ENCODE results near the gene PRKAA1.

DNA sequence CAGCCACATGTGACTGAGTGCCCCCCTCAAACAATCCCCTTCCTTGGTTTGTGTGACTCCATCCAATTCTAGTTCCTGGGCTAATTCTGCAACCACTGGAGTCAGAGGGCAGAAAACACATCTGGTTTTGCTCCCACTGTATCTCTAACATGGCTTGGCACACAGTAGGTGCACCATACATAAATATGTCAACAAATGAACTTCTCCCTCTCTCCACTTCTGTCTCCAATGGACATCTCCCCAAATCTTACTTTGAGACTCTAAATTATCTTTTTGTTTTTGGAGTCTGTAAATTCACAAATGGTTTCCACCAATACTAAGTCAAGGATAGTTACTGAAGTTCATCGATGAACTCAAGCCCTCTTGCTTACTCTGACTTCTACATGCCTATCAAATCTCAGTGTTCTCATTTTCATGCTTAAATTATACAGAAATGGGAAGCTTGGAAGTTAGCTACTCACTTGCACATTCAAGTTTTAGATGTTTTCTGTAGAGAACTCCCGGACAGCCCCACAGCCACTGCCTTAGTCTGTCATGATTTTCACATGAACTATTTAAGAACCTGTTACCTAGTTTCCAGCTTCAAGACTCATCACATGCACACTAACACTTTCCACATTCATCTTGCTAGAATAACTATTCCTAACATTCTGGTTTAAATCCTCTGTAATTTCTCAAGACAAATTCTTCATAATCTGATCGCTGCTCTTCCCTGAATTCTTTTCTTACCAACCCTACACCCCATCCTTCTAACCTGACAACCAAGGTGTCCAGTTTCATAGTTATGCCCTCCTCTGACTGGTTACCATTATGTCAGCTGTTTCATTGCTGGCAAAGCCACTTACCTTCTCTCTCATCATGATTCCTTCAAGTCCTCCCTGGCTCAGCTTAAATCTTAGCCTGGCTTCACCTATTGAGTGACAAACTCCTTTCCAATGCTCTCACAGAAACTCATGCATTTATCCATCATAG lies 30.8 kb upstream of the PRKAA1 start:
- TF ChIP-seq EP300 (IDR thresholded peaks at IDR 0.05) (no peak), POLR2A (IDR thresholded peaks at IDR 0.05) (no peak)
- TF ChIP-seq, protein P1, sequence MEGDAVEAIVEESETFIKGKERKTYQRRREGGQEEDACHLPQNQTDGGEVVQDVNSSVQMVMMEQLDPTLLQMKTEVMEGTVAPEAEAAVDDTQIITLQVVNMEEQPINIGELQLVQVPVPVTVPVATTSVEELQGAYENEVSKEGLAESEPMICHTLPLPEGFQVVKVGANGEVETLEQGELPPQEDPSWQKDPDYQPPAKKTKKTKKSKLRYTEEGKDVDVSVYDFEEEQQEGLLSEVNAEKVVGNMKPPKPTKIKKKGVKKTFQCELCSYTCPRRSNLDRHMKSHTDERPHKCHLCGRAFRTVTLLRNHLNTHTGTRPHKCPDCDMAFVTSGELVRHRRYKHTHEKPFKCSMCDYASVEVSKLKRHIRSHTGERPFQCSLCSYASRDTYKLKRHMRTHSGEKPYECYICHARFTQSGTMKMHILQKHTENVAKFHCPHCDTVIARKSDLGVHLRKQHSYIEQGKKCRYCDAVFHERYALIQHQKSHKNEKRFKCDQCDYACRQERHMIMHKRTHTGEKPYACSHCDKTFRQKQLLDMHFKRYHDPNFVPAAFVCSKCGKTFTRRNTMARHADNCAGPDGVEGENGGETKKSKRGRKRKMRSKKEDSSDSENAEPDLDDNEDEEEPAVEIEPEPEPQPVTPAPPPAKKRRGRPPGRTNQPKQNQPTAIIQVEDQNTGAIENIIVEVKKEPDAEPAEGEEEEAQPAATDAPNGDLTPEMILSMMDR (IDR thresholded peaks at IDR 0.05): no peak
